ENCODE data around the gene LRP11.

DNA sequence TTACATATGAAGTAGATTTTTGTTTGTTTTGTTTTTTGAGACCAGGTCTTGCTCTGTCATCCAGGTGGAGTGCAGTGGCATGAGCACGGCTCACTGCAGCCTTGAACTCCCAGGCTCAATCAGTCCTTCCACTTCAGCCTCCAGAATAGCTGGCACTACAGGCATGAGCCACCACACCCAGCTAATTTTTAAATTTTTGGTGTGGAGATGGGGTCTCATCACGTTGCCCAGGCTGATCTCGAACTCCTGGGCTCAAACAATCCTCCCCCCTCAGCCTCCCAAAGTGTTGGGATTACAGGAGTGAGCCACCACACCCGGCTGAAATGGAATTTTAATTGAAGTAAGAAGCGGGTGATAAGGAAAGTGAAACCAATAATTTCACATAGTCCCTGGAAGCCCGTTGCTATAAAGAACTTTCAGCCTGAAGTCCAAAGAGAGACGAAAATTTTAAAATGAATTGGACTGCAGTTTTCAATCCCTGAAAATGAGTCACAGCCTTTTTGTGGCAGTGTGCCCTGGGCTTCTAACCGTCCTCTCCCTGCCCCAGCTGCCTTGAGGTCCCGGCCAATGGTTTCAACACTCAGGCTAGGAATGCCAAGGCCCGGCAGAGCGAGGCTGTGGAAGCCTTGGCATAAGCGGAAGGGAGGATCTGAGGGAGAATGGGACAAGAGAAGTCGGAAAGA lies 33.0 kb upstream of the LRP11 start:
- TF ChIP-seq, protein P1, sequence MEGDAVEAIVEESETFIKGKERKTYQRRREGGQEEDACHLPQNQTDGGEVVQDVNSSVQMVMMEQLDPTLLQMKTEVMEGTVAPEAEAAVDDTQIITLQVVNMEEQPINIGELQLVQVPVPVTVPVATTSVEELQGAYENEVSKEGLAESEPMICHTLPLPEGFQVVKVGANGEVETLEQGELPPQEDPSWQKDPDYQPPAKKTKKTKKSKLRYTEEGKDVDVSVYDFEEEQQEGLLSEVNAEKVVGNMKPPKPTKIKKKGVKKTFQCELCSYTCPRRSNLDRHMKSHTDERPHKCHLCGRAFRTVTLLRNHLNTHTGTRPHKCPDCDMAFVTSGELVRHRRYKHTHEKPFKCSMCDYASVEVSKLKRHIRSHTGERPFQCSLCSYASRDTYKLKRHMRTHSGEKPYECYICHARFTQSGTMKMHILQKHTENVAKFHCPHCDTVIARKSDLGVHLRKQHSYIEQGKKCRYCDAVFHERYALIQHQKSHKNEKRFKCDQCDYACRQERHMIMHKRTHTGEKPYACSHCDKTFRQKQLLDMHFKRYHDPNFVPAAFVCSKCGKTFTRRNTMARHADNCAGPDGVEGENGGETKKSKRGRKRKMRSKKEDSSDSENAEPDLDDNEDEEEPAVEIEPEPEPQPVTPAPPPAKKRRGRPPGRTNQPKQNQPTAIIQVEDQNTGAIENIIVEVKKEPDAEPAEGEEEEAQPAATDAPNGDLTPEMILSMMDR (IDR thresholded peaks at IDR 0.05), result no peak
- TF ChIP-seq POLR2A (IDR thresholded peaks at IDR 0.05), result no peak
